ENCODE measurements around the gene CAP1.

DNA sequence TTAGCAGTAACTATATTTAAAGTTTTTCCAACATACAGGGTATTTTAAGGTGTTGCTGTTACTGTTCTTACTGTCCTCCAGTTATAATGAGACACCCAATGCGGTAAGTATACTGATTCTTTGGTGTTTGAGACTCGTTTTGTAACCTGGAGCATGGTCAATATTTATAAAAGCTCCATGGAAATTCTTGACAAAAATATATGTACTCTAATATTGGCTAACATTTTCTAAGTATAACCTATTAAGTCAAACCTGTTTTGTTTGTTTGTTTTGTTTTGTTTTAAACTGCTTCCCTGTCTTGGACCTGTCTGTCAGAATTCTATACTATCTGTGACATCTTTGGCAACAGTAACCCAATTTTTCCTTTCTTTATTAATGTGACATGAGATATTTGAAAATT, 15.9 kb upstream of the CAP1 start:
- no peak for TF ChIP-seq CEBPB (tag; IDR thresholded peaks at IDR 0.05)
- TF ChIP-seq ELK3 (CRISPR knock-in tag; IDR thresholded peaks at IDR 0.05) = no peak
- no peak for TF ChIP-seq CTCF (IDR thresholded peaks at IDR 0.05 in 2 of 3, conservative IDR thresholded peaks at IDR 0.05 in 1 of 3; ENCODE audit: insufficient read depth in 2 of 3, low read depth in 1 of 3, low read length in 3 of 3)
- no peak for TF ChIP-seq FOS (IDR thresholded peaks at IDR 0.05; ENCODE audit: extremely low read depth, insufficient read length)
